H9 (cell line): Measurements from ENCODE around the gene TMED3. TPM values are rescaled to one million over a fixed set of nuclear protein-coding genes. Genes with fewer than 3 reads are reported as not detected.

Source experiments
- DNase-seq: peaks from one replicate; pipeline ENCODE4 v3.0.0-alpha.2; 2017
- H2AFZ ChIP-seq: one replicate; pipeline ENCODE4 v1.6.1; 2013; ENCODE audit warnings: mild to moderate bottlenecking, low read length, control low read depth, moderate library complexity
- H2AK5ac ChIP-seq: 2 replicates; pipeline ENCODE4 v1.6.1; 2013; ENCODE audit warnings: low read length, control low read depth, mixed read lengths; ENCODE audit not compliant: insufficient read length
- H2BK120ac ChIP-seq: one replicate; pipeline ENCODE4 v1.6.1; 2013; ENCODE audit warnings: low read depth, mild to moderate bottlenecking, low read length, control low read depth, inconsistent platforms; ENCODE audit not compliant: poor library complexity, severe bottlenecking
- H2BK12ac ChIP-seq: 2 replicates; pipeline ENCODE4 v1.6.1; 2013; ENCODE audit warnings: low read length, control low read depth, mixed read lengths, low read depth; ENCODE audit not compliant: insufficient read length
- H2BK15ac ChIP-seq: 2 replicates; pipeline ENCODE4 v1.6.1; 2013; ENCODE audit warnings: low read depth, low read length, control low read depth
- H2BK20ac ChIP-seq: one replicate; pipeline ENCODE4 v1.6.1; 2013; ENCODE audit warnings: low read depth, mild to moderate bottlenecking, low read length, control low read depth, inconsistent platforms; ENCODE audit not compliant: poor library complexity, severe bottlenecking
- H2BK5ac ChIP-seq: 2 replicates; pipeline ENCODE4 v1.6.1; 2013; ENCODE audit warnings: low read length, control low read depth, mixed read lengths; ENCODE audit not compliant: insufficient read length
- H3K14ac ChIP-seq: 2 replicates; pipeline ENCODE4 v1.6.1; 2013; ENCODE audit warnings: low read length, control low read depth; ENCODE audit not compliant: insufficient read depth
- H3K18ac ChIP-seq: 2 replicates; pipeline ENCODE4 v1.6.1; 2013; ENCODE audit warnings: low read depth, mild to moderate bottlenecking, mixed read lengths, low read length, control low read depth; ENCODE audit not compliant: insufficient read length
- H3K23ac ChIP-seq: 2 replicates; pipeline ENCODE4 v1.6.1; 2013; ENCODE audit warnings: low read length, control low read depth, mixed read lengths, low read depth; ENCODE audit not compliant: insufficient read length
- H3K23me2 ChIP-seq: 2 replicates; pipeline ENCODE4 v1.6.1; 2013; ENCODE audit warnings: low read depth, mild to moderate bottlenecking, mixed read lengths, low read length, control low read depth; ENCODE audit not compliant: insufficient read length, poor library complexity, severe bottlenecking
- H3K27ac ChIP-seq: 2 replicates; pipeline ENCODE4 v1.5.1; 2013; ENCODE audit warnings: low read length, control low read depth, mixed read lengths, low read depth; ENCODE audit not compliant: insufficient read length
- H3K27me3 ChIP-seq: 2 replicates; pipeline ENCODE4 v1.6.1; 2013; ENCODE audit warnings: low read length, control low read depth, inconsistent platforms; ENCODE audit not compliant: insufficient read depth
- H3K4ac ChIP-seq: 2 replicates; pipeline ENCODE4 v1.6.1; 2013; ENCODE audit warnings: low read depth, mild to moderate bottlenecking, control low read depth, inconsistent platforms, low read length, moderate library complexity
- H3K4me1 ChIP-seq: 2 replicates; pipeline ENCODE4 v1.6.1; 2013; ENCODE audit warnings: low read length, control low read depth, inconsistent platforms; ENCODE audit not compliant: insufficient read depth
- H3K4me2 ChIP-seq: 2 replicates; pipeline ENCODE4 v1.6.1; 2013; ENCODE audit warnings: low read length, control low read depth, mixed read lengths; ENCODE audit not compliant: insufficient read length, insufficient read depth
- H3K56ac ChIP-seq: 2 replicates; pipeline ENCODE4 v1.6.1; 2013; ENCODE audit warnings: low read depth, mild to moderate bottlenecking, mixed read lengths, low read length, control low read depth; ENCODE audit not compliant: insufficient read length
- H3K79me1 ChIP-seq: 2 replicates; pipeline ENCODE4 v1.6.1; 2013; ENCODE audit warnings: low read depth, mild to moderate bottlenecking, moderate library complexity, low read length, control low read depth, inconsistent platforms; ENCODE audit not compliant: insufficient read depth, poor library complexity, severe bottlenecking
- H3K79me2 ChIP-seq: 2 replicates; pipeline ENCODE4 v1.6.1; 2013; ENCODE audit warnings: low read length, control low read depth, inconsistent platforms; ENCODE audit not compliant: insufficient read depth
- H3K9ac ChIP-seq: 2 replicates; pipeline ENCODE4 v1.6.1; 2013; ENCODE audit warnings: low read length, control low read depth, mixed read lengths; ENCODE audit not compliant: insufficient read length; ENCODE audit errors: extremely low read depth
- H3K9me3 ChIP-seq: one replicate; pipeline ENCODE4 v1.6.1; 2013; ENCODE audit warnings: low read depth, low read length, inconsistent platforms; ENCODE audit not compliant: control insufficient read depth
- H3T11ph ChIP-seq: one replicate; pipeline ENCODE4 v1.6.1; 2013; ENCODE audit warnings: mild to moderate bottlenecking, low read length, control low read depth, inconsistent platforms
- H4K20me1 ChIP-seq: one replicate; pipeline ENCODE4 v1.6.1; 2013; ENCODE audit not compliant: control insufficient read depth, insufficient read length, insufficient read depth
- H4K5ac ChIP-seq: 2 replicates; pipeline ENCODE4 v1.6.1; 2013; ENCODE audit warnings: low read depth, mild to moderate bottlenecking, mixed read lengths, low read length, control low read depth; ENCODE audit not compliant: insufficient read length
- H4K8ac ChIP-seq: replicated peaks from 2 replicates; pipeline ENCODE4 v1.6.1; 2013; ENCODE audit warnings: low read length, control low read depth, mixed read lengths, low read depth; ENCODE audit not compliant: insufficient read length
- H4K91ac ChIP-seq: 2 replicates; pipeline ENCODE4 v1.6.1; 2013; ENCODE audit warnings: low read depth, mild to moderate bottlenecking, moderate library complexity, mixed read lengths, low read length, control low read depth; ENCODE audit not compliant: insufficient read length
- H3K27ac Mint-ChIP-seq, 3 experiments: 2 replicates in 2 of 3; 3 replicates in 1 of 3; pipeline ENCODE4 v1.8.0; 2020 to 2021; ENCODE audit warnings: mixed read lengths in 3 of 3, mild to moderate bottlenecking in 1 of 3, moderate library complexity in 1 of 3
- H3K27me3 Mint-ChIP-seq: 2 replicates; pipeline ENCODE4 v1.8.0; 2021; ENCODE audit warnings: low read depth, mild to moderate bottlenecking, moderate library complexity, mixed read lengths
- H3K36me3 Mint-ChIP-seq, 3 experiments: 2 replicates in 2 of 3; 3 replicates in 1 of 3; pipeline ENCODE4 v1.8.0; 2020 to 2021; ENCODE audit warnings: low read depth in 3 of 3, mixed read lengths in 3 of 3; ENCODE audit not compliant: insufficient read depth in 1 of 3
- H3K4me1 Mint-ChIP-seq, 2 experiments: 2 replicates each; pipeline ENCODE4 v1.8.0; 2020; ENCODE audit warnings: mixed read lengths in 2 of 2
- H3K4me3 Mint-ChIP-seq, 2 experiments: 2 replicates in 1 of 2; 3 replicates in 1 of 2; pipeline ENCODE4 v1.8.0; 2020 to 2021; ENCODE audit warnings: mild to moderate bottlenecking in 2 of 2, mixed read lengths in 2 of 2, moderate library complexity in 1 of 2
- H3K9me3 Mint-ChIP-seq, 2 experiments: 2 replicates in 1 of 2; 3 replicates in 1 of 2; pipeline ENCODE4 v1.8.0; 2020; ENCODE audit warnings: mild to moderate bottlenecking in 2 of 2, mixed read lengths in 2 of 2, moderate library complexity in 1 of 2
- WGBS: extraction: QIAGEN DNeasy Blood & Tissue Kit; methylation state at CpG from one replicate; pipeline ENCODE4 v1.1.7; 2013; ENCODE audit warnings: missing lambda C conversion rate, low lambda C conversion rate, mixed read lengths; ENCODE audit not compliant: insufficient read length; ENCODE audit errors: extremely low coverage; 5-methylcytosine and 5-hydroxymethylcytosine counted together
- total RNA-seq: library from RNA; stranded (reverse); gene quantifications from 2 replicates; pipeline ENCODE4 v1.2.1, GENCODE V29; 2021
- TF ChIP-seq, protein P1 (sequence below): fragments of 200-600 bp; sonication (generic); conservative IDR thresholded peaks from 3 replicates; pipeline ENCODE4 v1.8.0; 2021; ENCODE audit warnings: antibody characterized with exemption, mild to moderate bottlenecking

The TMED3 gene
- total RNA-seq, 1 experiment from 2014 or later: 46.4 TPM

DNA sequence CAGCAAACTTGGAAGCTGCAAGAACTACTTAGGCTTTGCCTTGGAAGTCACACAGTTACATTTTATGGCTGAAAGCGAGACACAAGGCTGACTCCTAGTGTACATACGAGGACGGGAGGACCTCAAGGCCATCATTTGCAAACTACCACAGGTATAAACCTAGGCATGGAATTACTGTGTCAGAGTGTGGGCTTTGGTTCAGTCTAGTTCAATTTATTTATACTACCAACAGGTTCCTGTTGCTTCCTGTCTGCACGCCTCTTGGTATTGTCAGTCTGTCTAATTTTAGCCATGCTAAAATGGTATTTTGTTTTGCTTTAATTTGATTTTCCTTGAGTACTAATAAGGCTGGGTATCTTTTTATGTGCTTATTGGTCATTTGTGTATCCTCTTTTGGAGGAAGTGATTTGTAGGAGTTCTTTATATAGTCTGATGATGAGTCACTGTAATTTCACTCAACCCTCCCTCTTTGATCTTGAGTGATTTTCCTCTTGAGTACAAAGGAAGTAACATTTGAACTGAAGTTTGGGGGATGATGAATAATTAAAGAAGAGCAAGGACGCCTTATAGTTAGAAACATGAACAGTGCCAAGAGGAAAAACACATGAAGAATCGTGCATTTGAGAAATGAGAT lies 20.2 kb upstream of the TMED3 start:
- no peak overlapping the region for H3K4me3 Mint-ChIP-seq

More for the DNA sequence above, 20.2 kb upstream of the TMED3 start:
- Histone ChIP-seq H3K4ac (no peak overlapping the region), H3K4me2 (no peak overlapping the region), H2BK12ac (no peak overlapping the region), H4K20me1 (no peaks in the 10 kb centered on the region), H3T11ph (no peak overlapping the region), H3K4me1 (no peaks in the 10 kb centered on the region), H3K14ac (no peak overlapping the region), H4K5ac (no peak overlapping the region), H3K18ac (no peak overlapping the region), H3K79me2 (no peaks in the 10 kb centered on the region), H4K8ac (no peak overlapping the region), H3K27ac (no peak overlapping the region), H3K79me1 (no peaks in the 10 kb centered on the region), H3K23ac (no peak overlapping the region), H3K27me3 (peaks cover 2% of the 10 kb centered on the region), H3K23me2 (no peaks in the 10 kb centered on the region), H4K91ac (no peak overlapping the region), H2BK15ac (no peak overlapping the region), H2AFZ (no peak overlapping the region), H2AK5ac (no peak overlapping the region), H3K9ac (no peak overlapping the region), H2BK20ac (no peak overlapping the region), H2BK5ac (no peak overlapping the region), H3K9me3 (no peaks in the 10 kb centered on the region), H3K56ac (no peak overlapping the region), H2BK120ac (no peak overlapping the region)
- no peak for DNase-seq
- H3K4me1 Mint-ChIP-seq: no peaks in the 10 kb centered on the region
- no peaks in the 10 kb centered on the region for H3K36me3 Mint-ChIP-seq
- no peaks in the 10 kb centered on the region for H3K9me3 Mint-ChIP-seq
- H3K27me3 Mint-ChIP-seq: peaks cover 72% of the 10 kb centered on the region
- TF ChIP-seq, protein P1, sequence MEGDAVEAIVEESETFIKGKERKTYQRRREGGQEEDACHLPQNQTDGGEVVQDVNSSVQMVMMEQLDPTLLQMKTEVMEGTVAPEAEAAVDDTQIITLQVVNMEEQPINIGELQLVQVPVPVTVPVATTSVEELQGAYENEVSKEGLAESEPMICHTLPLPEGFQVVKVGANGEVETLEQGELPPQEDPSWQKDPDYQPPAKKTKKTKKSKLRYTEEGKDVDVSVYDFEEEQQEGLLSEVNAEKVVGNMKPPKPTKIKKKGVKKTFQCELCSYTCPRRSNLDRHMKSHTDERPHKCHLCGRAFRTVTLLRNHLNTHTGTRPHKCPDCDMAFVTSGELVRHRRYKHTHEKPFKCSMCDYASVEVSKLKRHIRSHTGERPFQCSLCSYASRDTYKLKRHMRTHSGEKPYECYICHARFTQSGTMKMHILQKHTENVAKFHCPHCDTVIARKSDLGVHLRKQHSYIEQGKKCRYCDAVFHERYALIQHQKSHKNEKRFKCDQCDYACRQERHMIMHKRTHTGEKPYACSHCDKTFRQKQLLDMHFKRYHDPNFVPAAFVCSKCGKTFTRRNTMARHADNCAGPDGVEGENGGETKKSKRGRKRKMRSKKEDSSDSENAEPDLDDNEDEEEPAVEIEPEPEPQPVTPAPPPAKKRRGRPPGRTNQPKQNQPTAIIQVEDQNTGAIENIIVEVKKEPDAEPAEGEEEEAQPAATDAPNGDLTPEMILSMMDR: no peak
- no CpG with 5 or more reads among the region's 6 CpGs for WGBS
- H3K27ac Mint-ChIP-seq: no peak overlapping the region
